ES-I3 (cell line): ENCODE measurements around the gene GLIS1.

ENCODE experiments used
- H3K36me3 ChIP-seq: 2 replicates; pipeline ENCODE4 v1.6.1; 2013; ENCODE audit warnings: mild to moderate bottlenecking, low read length, control low read depth, moderate library complexity; ENCODE audit not compliant: insufficient read depth
- H3K4me1 ChIP-seq: 2 replicates; pipeline ENCODE4 v1.6.1; 2013; ENCODE audit warnings: mild to moderate bottlenecking, control low read depth, low read length; ENCODE audit not compliant: insufficient read depth
- H3K9ac ChIP-seq: 2 replicates; pipeline ENCODE4 v1.6.1; 2013; ENCODE audit warnings: low read depth, mild to moderate bottlenecking, low read length, moderate library complexity
- H3K9me3 ChIP-seq: 2 replicates; pipeline ENCODE4 v1.6.1; 2013; ENCODE audit warnings: mild to moderate bottlenecking, low read length, moderate library complexity; ENCODE audit not compliant: control insufficient read depth, insufficient read depth

The GLIS1 gene

DNA sequence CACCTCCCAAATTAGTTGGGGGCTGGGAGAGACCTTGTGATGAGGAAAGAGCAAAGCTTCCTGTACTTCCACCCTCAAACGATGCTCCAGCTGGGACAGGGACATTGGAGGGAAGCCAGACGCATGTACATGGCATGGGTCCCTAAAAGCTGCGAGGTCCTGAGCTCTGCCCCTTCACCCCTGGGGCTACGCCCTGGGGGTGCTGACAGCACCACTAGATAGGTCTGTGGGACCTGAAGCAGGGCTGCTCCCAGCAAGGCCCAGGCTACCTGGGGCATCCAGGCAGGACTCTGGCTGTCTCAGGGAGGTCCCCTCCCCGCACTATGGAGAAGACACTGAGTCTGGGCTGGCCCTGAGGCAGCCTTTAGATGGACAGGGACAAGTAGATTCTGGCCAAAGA, 196.4 kb downstream of the GLIS1 start:
- Histone ChIP-seq H3K36me3 (no peaks in the 10 kb centered on the region), H3K4me1 (no peaks in the 10 kb centered on the region), H3K9me3 (no peaks in the 10 kb centered on the region), H3K9ac (no peak overlapping the region)

DNA sequence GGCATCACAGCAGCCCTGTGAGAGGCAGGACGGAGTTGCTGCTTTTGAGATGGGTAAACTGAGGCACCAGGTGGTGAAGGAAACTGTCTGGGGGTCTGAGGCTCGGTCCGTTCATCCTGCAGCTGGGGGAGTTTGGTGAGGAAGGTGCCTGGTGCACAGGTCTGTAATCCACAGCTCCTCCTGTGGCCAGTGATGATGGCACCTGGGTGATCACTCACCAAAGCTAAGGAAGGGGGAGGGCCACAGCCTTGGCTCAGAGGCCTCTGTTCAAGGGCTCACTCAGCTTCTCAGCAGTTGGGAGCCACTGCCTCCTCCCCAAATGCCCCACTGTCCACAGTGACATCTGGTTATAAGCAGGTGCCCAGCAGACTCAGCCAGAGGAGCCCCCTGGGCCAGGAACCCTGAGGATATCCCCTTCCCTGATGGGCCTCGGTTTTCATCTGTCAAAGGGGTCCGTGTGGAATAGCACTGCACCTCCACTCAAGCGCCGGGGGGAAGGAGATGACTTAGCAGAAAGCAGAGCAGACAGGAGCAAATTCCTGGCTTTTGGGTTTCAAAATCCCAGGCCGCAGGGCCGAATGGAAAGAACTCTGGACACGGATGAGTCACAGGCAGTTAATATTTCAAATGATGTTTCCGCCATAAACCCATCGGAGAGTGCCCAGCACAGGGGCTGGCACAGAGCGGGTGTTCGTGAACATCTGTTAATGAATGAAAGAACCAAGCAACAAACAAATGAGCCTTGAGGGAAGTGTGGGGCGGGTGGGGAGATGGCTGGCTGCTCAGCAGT, 197.0 kb downstream of the GLIS1 start:
- Histone ChIP-seq H3K9ac (no peak overlapping the region), H3K36me3 (no peaks in the 10 kb centered on the region), H3K9me3 (no peaks in the 10 kb centered on the region), H3K4me1 (no peaks in the 10 kb centered on the region)

- H3K4me1 ChIP-seq = no peaks in the 10 kb centered on the region
- H3K9me3 ChIP-seq = no peaks in the 10 kb centered on the region
- no peaks in the 10 kb centered on the region for H3K36me3 ChIP-seq
- no peak overlapping the region for H3K9ac ChIP-seq
Measured at GRCh38 chr1:53541263-53541625, 197.7 kb downstream of the GLIS1 start.

DNA sequence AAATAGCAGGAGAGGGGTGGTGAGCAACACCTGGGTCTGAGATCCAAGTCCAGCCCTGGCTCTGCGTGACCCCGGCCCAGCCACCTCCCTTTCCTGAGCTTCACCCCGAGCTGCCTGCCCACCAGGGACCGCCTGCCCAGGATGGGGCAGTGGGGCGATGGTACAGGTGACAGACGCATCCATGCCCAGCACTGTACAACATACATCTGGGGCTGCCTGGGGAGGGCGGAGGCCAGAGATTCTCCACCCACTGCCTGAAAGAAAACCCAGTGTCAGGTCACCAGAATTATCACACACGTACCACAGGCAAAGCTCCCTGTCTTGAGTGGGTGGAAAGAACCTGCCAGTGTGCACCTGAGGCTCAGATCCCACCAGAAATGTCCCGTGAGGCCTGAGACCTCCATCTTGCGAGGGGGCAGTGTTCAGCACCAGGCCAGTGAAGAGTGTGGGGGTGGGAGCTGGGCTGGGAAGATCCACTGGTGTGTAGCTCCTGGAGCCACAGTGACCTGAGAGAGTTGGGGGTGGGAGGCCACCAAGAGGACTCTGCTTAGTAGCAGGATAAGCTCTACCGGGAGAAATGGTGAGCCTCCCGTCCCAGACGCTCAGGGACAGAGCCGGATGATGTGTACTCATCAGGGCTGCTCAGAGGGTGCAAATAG, 198.2 kb downstream of the GLIS1 start:
- H3K9me3 ChIP-seq = no peaks in the 10 kb centered on the region
- no peak overlapping the region for H3K9ac ChIP-seq
- no peaks in the 10 kb centered on the region for H3K36me3 ChIP-seq
- no peaks in the 10 kb centered on the region for H3K4me1 ChIP-seq

DNA sequence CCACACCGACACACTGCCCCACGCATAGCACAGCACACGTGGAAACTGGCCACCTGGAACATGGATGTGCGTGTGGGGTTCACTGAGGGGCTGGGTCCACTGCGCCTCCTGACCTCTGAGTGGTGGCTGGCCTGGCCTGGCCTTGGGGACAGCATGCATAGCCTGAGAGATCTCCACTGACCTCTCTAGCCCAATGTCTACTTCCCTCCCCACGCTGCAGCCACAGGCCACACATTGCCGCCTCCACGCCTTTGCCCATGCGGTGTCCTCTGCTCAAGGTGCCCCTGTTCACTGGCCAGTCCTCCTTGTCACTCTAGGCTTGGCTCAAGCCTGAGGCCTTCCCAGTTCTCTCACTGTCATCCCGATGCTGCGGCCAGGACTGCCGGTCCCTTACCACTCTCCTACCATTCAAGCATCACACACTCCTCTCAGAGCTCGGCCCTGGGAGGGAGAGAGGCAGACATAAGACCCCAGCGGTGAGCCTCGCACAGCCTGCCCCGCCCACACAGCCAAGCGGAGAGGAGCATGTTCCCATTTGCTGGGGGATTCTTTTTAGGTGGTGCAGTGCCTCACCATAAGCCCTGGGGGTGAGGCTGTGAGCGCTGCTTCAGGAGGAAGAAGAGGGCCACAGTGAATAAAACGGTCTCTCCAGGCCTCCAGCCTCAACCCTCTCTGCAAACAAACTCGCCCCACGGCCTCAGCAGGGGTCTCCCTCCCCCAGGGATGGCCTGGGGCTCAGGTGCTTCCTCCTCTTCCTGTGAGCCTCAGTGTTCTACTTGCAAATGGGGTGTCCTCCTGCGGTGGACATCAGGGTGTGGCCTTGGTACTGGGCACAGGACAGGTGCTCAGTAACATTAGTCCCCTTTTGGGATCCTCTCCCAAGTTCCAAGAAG, 199.0 kb downstream of the GLIS1 start:
- Histone ChIP-seq H3K9ac (no peak overlapping the region), H3K36me3 (no peaks in the 10 kb centered on the region), H3K9me3 (no peaks in the 10 kb centered on the region), H3K4me1 (no peaks in the 10 kb centered on the region)

DNA sequence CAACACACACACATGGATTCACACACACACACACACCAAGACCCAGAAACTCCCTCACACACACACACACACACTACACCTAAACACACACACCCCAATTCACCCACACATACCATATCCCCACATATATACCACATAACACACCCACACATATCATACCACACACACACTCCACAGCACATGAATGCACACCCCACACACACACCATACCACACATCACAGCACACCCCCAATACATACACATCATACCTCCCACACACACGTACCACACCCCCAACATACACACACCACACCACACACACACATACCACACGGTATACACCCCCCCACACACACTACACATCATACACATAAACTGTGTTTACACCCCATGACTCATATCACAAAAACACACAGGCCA, 199.7 kb downstream of the GLIS1 start:
- Histone ChIP-seq H3K9me3 (no peaks in the 10 kb centered on the region), H3K9ac (no peak overlapping the region), H3K36me3 (no peaks in the 10 kb centered on the region), H3K4me1 (no peaks in the 10 kb centered on the region)

DNA sequence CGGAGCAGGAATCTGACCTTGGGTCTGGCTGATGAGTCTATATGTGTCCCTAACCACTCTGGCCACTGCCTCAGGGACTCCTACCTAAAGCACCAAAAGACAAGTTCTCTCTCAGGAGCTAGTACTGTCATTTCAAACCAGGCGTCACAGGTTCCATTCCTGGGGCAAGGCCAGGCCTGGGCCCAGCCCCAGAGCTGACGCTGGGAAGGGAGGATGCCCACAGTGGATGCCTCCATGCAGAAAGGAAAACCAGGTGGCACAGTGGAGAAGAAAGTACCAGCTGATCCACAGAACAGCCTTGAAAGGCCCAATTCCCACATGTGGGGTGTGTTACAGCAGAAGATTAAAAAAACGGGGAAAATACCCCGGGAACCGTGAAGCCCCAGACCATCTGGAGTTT, 202.4 kb downstream of the GLIS1 start:
- no peaks in the 10 kb centered on the region for H3K4me1 ChIP-seq
- no peak overlapping the region for H3K9ac ChIP-seq
- no peaks in the 10 kb centered on the region for H3K9me3 ChIP-seq
- H3K36me3 ChIP-seq = no peaks in the 10 kb centered on the region

DNA sequence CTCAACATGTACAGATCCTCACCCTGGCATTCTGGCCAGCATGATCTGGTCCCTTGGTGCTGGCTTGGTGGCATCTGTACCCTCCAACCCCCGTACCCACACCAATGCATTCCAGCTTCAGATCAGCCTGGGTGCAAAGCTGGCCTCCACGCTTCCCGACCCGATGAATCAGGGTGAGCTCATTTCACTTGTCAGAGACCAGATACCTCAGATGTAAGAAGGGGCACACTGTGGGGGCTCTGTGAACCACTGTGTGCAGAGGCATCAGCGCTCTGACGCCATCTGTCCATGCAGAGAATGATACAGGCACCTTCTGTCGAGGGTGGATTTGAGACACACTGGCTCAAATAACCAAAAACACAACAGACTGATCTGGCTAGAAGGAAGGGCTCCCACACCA, 203.1 kb downstream of the GLIS1 start:
- no peaks in the 10 kb centered on the region for H3K4me1 ChIP-seq
- no peaks in the 10 kb centered on the region for H3K9me3 ChIP-seq
- no peaks in the 10 kb centered on the region for H3K36me3 ChIP-seq
- no peak overlapping the region for H3K9ac ChIP-seq

- Histone ChIP-seq H3K9me3 (no peaks in the 10 kb centered on the region), H3K4me1 (no peaks in the 10 kb centered on the region), H3K9ac (no peak overlapping the region), H3K36me3 (no peaks in the 10 kb centered on the region)
Measured at GRCh38 chr1:53535226-53535625, 203.7 kb downstream of the GLIS1 start.

GRCh38 chr1:53532912-53533311, 206.1 kb downstream of the GLIS1 start:
- no peaks in the 10 kb centered on the region for H3K36me3 ChIP-seq
- H3K9me3 ChIP-seq = no peaks in the 10 kb centered on the region
- no peak overlapping the region for H3K9ac ChIP-seq
- H3K4me1 ChIP-seq = no peaks in the 10 kb centered on the region

DNA sequence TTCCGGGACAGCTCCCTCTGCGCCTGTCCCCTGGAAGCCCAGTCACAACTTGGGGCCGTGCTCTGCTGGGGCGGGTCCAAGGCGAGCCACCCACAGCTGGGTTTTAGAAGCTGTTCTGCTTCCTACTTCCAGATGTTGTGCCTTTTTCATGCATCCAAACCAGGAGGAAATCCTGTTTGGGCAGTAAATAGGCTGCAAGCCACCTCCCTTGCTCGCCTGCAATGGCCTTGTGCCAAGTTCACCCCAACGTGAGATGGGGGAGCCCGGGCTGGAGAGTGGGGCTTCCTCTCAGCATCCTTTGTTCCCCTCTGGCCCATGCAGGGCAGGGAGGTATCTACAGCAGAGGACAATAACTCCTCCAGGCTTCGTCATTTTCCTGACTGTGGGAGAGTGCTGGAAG, 206.6 kb downstream of the GLIS1 start:
- H3K9ac ChIP-seq = no peak overlapping the region
- H3K36me3 ChIP-seq = no peaks in the 10 kb centered on the region
- H3K4me1 ChIP-seq = no peaks in the 10 kb centered on the region
- H3K9me3 ChIP-seq = no peaks in the 10 kb centered on the region

DNA sequence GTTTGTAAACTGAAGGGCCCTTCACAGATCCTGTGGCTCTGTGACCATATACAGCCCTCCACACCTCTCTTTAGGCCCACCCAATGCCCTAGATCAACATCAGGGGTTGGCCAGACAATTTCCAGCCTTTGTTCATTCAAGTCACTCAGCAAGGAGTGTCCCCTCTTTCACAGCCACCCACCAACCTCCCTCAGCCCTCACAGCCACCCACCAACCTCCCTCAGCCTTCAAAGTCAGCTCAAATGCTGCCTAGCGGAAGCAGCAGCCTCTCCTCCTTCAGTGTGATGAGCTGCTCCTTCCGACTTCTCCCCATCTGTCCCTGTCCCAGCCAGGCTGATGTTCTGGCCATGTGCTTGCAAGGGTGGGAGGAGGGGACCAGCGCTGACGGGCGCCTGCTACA, 208.4 kb downstream of the GLIS1 start:
- Histone ChIP-seq H3K9ac (no peak overlapping the region), H3K9me3 (no peaks in the 10 kb centered on the region), H3K36me3 (no peaks in the 10 kb centered on the region), H3K4me1 (peaks cover 3% of the 10 kb centered on the region; the same call in 1 of the 2 replicates)

- H3K9me3 ChIP-seq = no peaks in the 10 kb centered on the region
- no peak overlapping the region for H3K9ac ChIP-seq
- no peaks in the 10 kb centered on the region for H3K36me3 ChIP-seq
- H3K4me1 ChIP-seq = peaks cover 3% of the 10 kb centered on the region; the same call in 1 of the 2 replicates
Measured at GRCh38 chr1:53529555-53529954, 209.4 kb downstream of the GLIS1 start.

- no peak overlapping the region for H3K9ac ChIP-seq
Measured at GRCh38 chr1:53527368-53527767, 211.6 kb downstream of the GLIS1 start.

More at GRCh38 chr1:53527368-53527767, 211.6 kb downstream of the GLIS1 start:
- Histone ChIP-seq H3K36me3 (no peaks in the 10 kb centered on the region), H3K9me3 (no peaks in the 10 kb centered on the region), H3K4me1 (peaks cover 3% of the 10 kb centered on the region; the same call in 1 of the 2 replicates)
